Stimulated activated CD4-positive, alpha-beta T cell treated with anti-CD3 and anti-CD28 coated beads, Interleukin-12 subunit alpha, Interleukin-12 subunit beta, amount 100 ng/mL, for 4 hours (primary cell): Measurements from ENCODE around the gene RAB7A.

Source experiments
- DNase-seq: peaks from one replicate; pipeline ENCODE4 v3.0.0-alpha.2; 2020

Gene RAB7A

GRCh38 chr3:128858167-128858566 lies 132.2 kb downstream of the RAB7A start:
- no peak for DNase-seq

- DNase-seq, result no peak
Observed at GRCh38 chr3:128859630-128860029, 133.6 kb downstream of the RAB7A start.

GRCh38 chr3:128861491-128861890 lies 135.5 kb downstream of the RAB7A start:
- DNase-seq, result no peak

GRCh38 chr3:128863560-128863959 lies 137.6 kb downstream of the RAB7A start:
- no peak for DNase-seq
